ENCODE data around the gene PHF3. TPM values are rescaled to one million over a fixed set of nuclear protein-coding genes. Genes with fewer than 3 reads are reported as not detected.

The PHF3 gene
- total RNA-seq, 1 experiment from 2014 or later = 46.4 TPM

- intact Hi-C loops (cut with micrococcal nuclease) = no loop called here
- H3K4me3 Mint-ChIP-seq (ENCODE audit: unreplicated experiment) = no peak overlapping the region
These were observed 124.6 kb downstream of the PHF3 start for GRCh38 chr6:63760199-63760598.

GRCh38 chr6:63764318-63764916 is 128.8 kb downstream of the PHF3 start:
- Mint-ChIP-seq H3K9me3 (ENCODE audit: unreplicated experiment) (no peaks in the 10 kb centered on the region), H3K27me3 (ENCODE audit: insufficient read depth, unreplicated experiment) (no peaks in the 10 kb centered on the region), H3K4me3 (ENCODE audit: unreplicated experiment) (no peak overlapping the region), H3K36me3 (ENCODE audit: insufficient read depth, unreplicated experiment) (peaks cover 11% of the 10 kb centered on the region), H3K27ac (ENCODE audit: low read depth, unreplicated experiment) (no peak overlapping the region), H3K4me1 (ENCODE audit: insufficient read depth, unreplicated experiment) (no peaks in the 10 kb centered on the region)
- DNase-seq (ENCODE audit: unreplicated experiment) = peak; percentile 62
- no TSS peak for BruUV-seq (replicated peaks)
- ChIA-PET POLR2A (interaction anchor here (0.6 to 1.3 kb wide), 10 partner anchors 13 to 738 kb away, joined by 3 to 11 read pairs (median 4); no protein-coding TSS in a partner anchor), CTCF (interaction anchor here (0.5 to 5.3 kb wide), 18 partner anchors 11 to 416 kb away, joined by 3 to 58 read pairs (median 4); partner anchors contain the start of gene PHF3)
- intact Hi-C loops (cut with micrococcal nuclease) = loop anchor here (1.0 to 2.0 kb wide), 4 partner anchors 76 to 412 kb away; no protein-coding TSS in a partner anchor
- TF ChIP-seq CTCF (IDR thresholded peaks at IDR 0.05; ENCODE audit: unreplicated experiment) = peak; percentile 51

More at GRCh38 chr6:63760199-63760598, 124.6 kb downstream of the PHF3 start:
- H3K4me1 Mint-ChIP-seq (ENCODE audit: insufficient read depth, unreplicated experiment) = no peaks in the 10 kb centered on the region
- POLR2A ChIA-PET = interaction anchor here (0.6 to 0.9 kb wide), 3 partner anchors 24 to 1057 kb away, joined by 3 to 5 read pairs (median 3); no protein-coding TSS in a partner anchor
- no peak for DNase-seq (ENCODE audit: unreplicated experiment)
- no peaks in the 10 kb centered on the region for H3K27me3 Mint-ChIP-seq (ENCODE audit: insufficient read depth, unreplicated experiment)
- peaks cover 19% of the 10 kb centered on the region for H3K36me3 Mint-ChIP-seq (ENCODE audit: insufficient read depth, unreplicated experiment)
- no TSS peak for BruUV-seq (replicated peaks)
- no peaks in the 10 kb centered on the region for H3K9me3 Mint-ChIP-seq (ENCODE audit: unreplicated experiment)
- H3K27ac Mint-ChIP-seq (ENCODE audit: low read depth, unreplicated experiment) = no peak overlapping the region
- CTCF ChIA-PET = interaction anchor here (0.6 to 3.5 kb wide), 7 partner anchors 11 to 410 kb away, joined by 3 to 21 read pairs (median 6); no protein-coding TSS in a partner anchor
- no peak for TF ChIP-seq CTCF (IDR thresholded peaks at IDR 0.05; ENCODE audit: unreplicated experiment)

Other genes with a start within 250 kb of the PHF3 start
- gene PTP4A1, start 63.3 kb upstream of the PHF3 start, total RNA-seq (2022) = 239 and 382 TPM in 2 replicates

All from MCF 10A (cell line).